Stimulated activated CD4-positive, alpha-beta T cell treated with anti-CD3 and anti-CD28 coated beads, Interleukin-2, amount 100 ng/mL, for 4 hours (primary cell): ENCODE measurements around the gene CHAD.
A peak's percentile ranks its signal among the peaks of the same experiment; 100 is the strongest.
"Not testable (repeated sequence)": the region's sequence is repeated elsewhere in the genome, so short reads cannot be mapped to it uniquely, and the experiment has no call there.

ENCODE experiments used
- DNase-seq: peaks from one replicate; pipeline ENCODE4 v3.0.0-alpha.2; 2020; ENCODE audit warnings: low read depth

The CHAD gene

GRCh38 chr17:50493744-50494143, 25.1 kb upstream of the CHAD start:
- DNase-seq: no peak

GRCh38 chr17:50492214-50492613, 23.5 kb upstream of the CHAD start:
- no peak for DNase-seq

- no peak for DNase-seq
Observed at GRCh38 chr17:50491505-50491904, 22.8 kb upstream of the CHAD start.

- DNase-seq: no peak
Observed at GRCh38 chr17:50488880-50489279, 20.2 kb upstream of the CHAD start.

GRCh38 chr17:50487213-50488096, 18.8 kb upstream of the CHAD start:
- DNase-seq: no peak

- DNase-seq: no peak
Observed at GRCh38 chr17:50484386-50485155, 15.9 kb upstream of the CHAD start.

GRCh38 chr17:50483266-50483665, 14.6 kb upstream of the CHAD start:
- DNase-seq: no peak

GRCh38 chr17:50482516-50482915, 13.8 kb upstream of the CHAD start:
- DNase-seq: peak; percentile 36

GRCh38 chr17:50482110-50482509, 13.4 kb upstream of the CHAD start:
- no peak for DNase-seq

GRCh38 chr17:50481648-50482047, 13.0 kb upstream of the CHAD start:
- DNase-seq: no peak

GRCh38 chr17:50480854-50481490, 12.3 kb upstream of the CHAD start:
- DNase-seq: no peak

- no peak for DNase-seq
Observed at GRCh38 chr17:50480142-50480764, 11.6 kb upstream of the CHAD start.

GRCh38 chr17:50479522-50480141, 11.0 kb upstream of the CHAD start:
- DNase-seq: peak; percentile 51

- DNase-seq: peak; percentile 75
Observed at GRCh38 chr17:50478391-50479381, 10.0 kb upstream of the CHAD start, which contains the start of gene RSAD1. RSAD1 (plus strand) TSS chr17:50478860; CDS start chr17:50478885, 25 bp downstream.

GRCh38 chr17:50477976-50478375, 9.3 kb upstream of the CHAD start:
- no peak for DNase-seq

- DNase-seq: no peak
Observed at GRCh38 chr17:50476545-50477315, 8.1 kb upstream of the CHAD start.

GRCh38 chr17:50475775-50476544, 7.3 kb upstream of the CHAD start:
- DNase-seq: not testable (repeated sequence)

- DNase-seq: no peak
Observed at GRCh38 chr17:50475362-50475761, 6.7 kb upstream of the CHAD start.

GRCh38 chr17:50474523-50474922, 5.8 kb upstream of the CHAD start:
- DNase-seq: no peak
